ENCODE measurements around the gene FGGY.
"Not testable (repeated sequence)": the region's sequence is repeated elsewhere in the genome, so short reads cannot be mapped to it uniquely, and the experiment has no call there.

FGGY gene

DNA sequence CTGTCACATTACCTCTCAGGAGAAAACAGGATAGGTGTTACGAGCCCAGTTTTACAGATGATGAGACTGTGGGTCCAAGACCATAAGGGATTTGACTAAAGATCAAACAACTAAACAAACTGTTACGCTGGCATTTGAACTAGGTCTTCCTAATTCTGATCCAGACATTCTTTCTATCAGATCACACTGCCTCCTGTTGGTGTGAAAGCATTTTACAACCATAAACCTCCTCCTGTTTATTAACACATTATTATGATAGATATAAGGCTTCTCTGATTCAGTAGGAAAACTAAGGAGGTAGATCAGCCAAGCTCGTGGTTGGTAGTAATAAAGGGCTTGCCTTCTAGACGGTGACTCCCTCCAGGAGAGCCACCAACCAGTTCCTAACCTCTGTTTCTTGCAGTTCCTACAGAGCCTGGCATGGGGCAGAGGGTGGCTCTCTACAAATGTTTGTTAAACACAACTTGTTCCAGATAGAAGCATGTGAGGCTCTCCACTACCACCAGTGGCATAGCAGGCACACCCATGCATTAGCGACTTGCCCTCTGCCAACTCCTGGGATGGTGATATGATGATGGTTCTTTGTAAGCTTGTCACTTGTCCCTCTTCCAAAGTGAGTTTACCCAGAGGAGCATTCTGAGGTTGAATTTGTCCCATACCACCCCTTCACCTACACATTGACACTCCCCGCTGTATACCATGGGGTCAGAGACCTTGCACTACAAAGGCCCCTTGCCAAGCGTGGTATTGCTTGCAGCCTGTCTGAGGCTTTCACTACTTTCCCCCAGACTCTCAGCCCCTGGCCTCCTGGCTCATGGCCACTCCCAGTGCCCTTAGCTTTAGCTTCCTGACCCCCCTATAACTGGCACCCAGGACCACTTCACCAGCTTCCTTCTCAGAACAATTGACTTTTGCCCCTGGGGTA is 421.4 kb downstream of the FGGY start:
- no peak for DNase-seq

DNA sequence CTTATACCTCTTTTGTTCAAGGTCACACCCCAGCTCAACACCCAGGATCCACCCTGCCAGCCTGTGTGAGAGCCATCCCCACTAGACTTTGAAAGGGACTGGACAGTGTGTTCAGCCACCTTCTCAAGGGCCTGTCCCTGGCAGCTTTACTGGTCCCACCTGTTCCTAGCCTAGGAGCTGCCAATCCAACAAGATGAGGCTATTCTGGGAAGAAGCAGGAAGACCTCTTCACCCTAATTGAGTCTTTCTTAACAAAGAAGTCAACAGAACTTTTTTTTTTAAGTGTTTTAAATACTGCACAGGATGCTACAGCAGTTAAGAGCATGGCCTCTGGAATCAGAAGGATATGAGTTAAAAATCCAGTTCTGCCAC is 422.1 kb downstream of the FGGY start:
- DNase-seq, result no peak

DNA sequence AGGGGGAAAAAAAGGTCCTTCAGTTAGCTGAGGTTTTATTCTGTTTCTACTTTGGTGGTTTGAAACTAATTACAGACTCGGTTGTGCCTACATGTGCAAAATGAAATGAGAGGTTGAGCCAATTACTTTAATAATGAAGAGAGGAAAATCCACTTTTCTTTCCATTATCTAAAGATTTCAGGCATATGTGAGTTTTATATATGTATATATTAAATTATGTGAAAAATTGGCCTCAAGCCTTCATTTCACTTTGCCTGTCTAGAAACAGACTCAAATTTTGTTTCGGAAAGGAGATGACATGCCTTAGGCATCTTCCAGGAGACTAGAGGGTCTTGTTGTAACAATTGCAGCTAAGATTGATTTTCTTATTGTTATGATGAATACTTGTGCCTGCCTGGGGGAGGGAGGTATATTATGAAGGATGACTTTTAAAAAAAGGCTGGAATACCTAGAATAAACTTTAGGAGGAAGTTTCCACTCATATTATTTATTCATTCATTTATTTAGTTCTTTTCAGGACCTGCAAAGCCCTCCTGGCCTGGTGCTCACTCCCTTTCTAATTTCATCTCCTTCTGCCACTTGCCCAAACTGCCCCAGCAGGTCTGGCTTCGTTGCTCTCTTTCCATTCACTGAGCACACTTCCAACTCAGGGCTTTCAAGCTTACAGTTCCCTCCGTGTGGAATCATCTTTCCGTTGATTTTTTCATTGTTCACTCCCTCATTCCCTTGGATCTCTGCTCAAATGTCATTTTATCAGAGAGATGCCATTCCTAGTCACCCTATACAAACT is 423.6 kb downstream of the FGGY start:
- DNase-seq, result no peak

DNA sequence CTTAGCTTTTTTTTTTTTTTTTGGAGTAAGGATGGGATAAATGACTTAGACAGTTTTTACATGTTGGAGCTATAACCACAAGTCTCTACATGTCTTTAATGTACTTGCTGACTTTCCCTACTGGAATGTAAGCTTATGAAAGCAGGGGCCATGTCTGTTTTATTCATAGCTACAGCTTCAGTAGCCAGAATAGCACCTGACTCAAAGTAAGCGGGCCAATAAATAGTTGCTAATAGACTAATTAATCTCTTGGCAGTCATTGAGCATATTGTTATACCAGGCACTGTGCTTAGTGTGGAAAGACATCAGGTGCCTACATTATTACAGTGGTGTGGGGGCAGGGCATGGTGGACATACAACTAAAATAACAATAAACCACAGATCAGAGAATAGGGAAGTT is 433.4 kb downstream of the FGGY start:
- DNase-seq, result no peak

DNA sequence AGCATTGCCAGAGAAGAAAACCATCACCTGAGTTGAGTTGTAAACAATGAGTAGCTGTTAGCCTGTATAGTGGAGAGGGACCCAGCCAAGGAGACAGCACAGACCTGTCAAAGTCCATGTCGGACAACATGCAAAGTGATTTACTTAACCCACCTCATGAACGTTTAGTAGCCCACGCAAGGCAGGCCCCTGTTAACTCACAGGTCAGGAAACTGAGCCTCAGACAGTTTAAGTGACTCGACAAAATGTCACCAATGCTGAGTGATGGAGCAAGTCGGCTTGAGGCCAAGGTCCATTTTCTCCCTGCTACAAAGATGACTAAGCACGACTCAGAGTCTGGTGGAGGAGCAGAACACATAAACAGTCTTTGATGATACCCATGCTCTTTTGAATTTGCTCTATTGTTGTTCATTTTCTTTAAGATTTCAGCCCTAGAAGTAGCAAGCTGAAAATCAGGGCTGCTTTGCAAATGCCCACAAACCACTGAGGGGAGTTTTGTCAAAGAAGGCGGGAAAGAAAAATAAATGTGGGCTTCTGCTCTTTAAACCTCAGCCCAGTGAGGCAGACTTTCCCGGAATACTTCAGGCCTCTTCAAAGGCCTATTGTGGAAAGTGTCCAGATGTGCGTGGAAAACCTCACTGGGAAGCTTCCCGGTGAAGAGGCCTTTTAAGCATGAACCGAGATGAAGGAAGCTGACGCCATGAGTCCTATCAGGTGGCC is 434.0 kb downstream of the FGGY start:
- DNase-seq, result no peak

DNA sequence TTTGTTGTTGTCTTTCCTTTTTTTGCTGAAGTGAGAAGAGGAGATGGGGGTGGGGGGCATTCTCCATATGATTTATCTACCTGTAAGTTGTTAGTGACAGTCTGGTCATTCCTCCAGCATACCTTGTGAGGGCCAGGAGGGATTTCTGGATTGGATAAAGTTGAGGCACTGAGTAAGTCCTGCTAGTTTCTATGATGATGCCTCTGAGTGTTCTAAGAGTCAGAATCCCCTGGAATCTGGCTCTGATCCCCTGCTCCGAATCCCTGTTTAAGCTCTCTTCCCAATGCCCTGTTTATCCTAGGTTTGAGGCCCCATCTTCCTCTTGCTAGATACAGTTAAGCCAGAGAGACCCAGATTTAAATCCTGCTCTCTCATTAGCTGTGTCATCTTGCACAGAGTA is 434.7 kb downstream of the FGGY start:
- DNase-seq, result no peak

DNA sequence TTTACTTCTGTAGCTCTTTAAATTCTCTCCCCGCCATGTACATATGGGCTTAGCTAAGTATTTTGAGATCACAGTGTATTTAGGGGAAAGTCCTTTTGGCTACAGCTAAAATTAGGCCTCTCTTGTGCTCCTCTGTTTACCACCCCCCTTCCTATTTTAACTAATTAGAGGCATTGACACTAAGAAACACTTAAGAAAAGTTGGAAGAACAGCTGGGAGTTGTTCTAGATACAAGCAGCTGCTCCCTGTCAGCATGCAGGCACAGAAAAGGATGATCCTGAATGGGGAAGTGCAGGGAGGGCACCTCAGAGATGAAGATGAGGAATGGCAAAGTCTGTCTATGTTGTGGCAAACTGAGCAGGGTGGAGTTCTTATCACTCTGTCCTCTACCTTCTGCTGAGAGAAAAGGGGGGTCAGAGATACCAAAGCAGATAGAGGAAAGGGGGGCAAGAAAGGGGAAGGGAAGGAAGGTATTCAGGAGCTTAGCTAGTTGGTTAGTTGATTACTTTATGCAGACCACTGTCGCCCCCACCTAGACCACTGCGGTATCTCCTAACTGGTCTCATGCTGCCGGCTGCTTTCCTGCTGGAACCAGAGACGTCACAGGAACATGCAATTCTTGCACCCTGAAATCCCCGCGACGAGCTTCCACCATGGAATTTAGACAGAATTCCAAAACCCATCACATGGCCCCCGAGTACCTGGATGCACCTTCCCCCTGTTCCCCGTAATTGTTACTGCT is 435.5 kb downstream of the FGGY start:
- DNase-seq, result no peak

DNA sequence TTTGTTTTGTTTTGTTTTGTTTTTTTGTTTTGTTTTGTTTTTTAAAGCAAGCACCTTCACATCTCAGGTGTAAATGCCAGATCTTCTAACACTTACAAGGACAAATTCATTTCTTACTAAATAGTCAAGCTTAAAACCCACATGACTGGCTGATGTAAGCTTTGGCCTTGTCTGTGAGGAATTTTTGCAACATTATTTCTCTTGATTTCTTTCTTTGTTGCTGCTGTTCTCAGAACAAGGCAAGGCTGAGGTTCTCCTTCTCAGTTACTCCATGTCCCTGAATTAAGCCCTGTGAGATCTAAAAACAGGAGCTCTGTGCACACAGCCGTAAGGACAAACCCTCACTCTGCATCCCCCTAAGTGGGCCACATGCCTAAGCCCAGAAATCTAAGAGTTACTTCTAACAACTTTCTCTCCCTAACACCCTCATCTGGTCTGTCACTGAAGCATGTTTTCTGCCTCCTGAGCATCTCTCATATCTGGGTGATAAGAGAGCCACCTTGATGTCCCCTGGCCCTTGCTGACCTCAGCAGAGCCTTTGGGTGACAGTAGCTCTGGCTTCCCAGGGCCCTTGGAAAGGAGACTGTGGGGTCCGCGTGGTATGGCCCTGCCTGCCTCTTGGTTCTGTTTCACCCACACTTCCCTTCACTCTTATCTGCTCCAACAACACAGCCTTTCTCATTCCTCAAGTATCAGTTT is 436.7 kb downstream of the FGGY start:
- no peak for DNase-seq

DNA sequence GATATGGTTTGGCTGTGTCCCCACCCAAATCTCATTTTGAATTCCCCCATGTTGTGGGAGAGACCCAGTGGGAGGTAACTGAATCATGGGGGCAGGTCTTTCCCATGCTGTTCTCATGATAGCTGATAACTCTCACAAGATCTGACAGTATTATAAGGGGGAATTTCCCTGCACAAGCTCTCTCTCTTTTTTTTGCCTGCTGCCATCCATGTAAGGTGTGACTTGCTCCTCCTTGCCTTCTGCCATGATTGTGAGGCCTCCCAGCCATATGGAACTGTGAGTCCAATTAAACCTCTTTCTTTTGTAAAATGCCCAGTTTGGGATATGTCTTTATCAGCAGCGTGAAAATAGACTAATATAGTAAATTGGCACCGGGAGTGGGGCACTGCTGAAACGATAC is 439.0 kb downstream of the FGGY start:
- DNase-seq, result not testable (repeated sequence)

DNA sequence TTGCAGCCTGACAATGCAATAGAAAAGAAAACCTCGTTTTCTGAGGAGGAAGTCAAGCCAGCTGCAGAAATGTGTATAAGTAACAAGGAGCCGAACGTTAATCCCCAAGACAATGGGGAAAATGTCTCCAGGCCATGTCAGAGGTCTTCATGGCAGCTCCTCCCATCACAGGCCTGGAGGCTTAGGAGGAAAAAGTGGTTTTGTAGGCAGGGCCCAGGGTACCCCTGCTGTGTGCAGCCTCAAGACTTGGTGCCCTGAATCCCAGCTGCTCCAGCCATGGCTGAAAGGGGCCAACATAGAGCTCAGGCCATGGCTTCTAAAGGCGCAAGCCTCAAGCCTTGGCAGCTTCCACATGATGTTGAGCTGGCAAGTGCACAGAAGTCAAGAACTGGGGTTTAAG is 439.9 kb downstream of the FGGY start:
- DNase-seq, result no peak

DNA sequence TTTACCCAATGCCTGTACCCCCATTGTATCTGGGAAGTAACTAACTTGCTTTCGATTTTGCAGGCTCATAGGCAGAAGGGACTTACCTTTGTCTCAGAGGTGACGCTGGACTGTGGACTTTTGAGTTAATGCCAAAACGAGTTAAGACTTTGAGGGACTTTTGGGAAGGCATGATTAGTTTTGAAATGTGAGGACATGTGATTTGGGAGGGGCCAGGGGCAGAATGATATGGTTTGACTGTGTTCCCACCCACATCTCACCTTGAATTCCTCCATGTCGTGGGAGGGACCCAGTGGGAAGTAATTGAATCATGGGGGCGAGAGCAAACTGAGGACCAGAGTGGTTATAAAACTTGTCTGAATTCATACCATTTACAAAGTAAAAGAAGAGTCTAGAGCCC is 440.7 kb downstream of the FGGY start:
- DNase-seq, result no peak

DNA sequence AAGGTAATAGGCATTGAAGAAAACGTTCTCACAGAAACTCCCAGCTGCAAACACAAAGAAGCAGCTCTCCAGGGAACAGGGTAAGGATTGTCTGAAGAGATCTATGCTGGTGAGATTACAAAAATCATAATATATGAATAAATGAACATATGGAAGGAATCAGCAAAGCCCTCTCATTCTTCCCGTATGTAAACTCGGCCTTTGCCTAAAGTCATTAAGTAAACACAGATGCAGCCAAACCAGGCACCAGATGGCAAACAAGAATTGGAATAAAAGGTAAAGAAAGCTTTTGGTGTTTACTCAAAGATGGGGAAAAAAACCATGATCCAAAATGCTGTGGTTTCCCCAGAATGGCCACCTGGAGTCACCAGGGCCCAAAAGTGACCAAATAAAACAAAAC is 441.3 kb downstream of the FGGY start:
- DNase-seq, result no peak

DNA sequence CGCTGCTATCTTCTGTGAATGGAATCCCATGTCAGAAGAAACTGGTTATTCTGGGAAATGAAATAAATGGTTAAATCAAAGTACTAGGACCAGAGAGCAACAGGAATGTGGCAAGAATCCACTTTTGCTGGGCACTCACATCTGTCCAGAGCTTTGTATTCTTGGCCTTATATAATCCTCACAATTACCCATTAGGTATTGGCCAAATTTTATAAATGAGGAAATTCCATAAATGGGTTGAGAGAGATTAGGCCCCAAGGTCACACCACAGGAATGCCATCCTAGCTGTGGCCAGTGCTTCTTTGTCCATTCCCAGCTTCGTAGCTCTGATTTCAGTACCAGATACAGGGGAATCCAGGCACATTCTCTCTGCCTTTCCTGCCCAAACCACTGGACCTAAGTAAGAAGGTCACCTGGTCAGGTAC is 441.7 kb downstream of the FGGY start:
- DNase-seq, result no peak

DNA sequence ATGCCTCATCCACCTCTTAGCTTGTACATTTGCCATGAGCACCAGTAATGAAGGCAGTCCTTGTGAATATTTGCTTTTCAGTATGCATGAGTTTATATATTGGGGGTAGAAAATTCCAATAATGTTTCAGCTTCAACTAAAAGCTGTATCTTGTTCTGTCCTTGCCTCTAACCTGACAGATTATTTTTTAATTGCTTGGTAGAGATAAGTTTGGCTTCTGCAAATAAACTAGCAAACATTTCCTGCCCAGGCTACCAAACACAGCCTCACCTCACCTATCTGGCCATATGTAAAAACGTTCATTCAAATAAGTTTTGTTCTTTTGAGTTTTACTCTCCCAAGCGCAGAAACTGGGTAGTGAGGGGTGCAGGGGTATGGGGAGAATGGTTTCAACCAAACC is 442.2 kb downstream of the FGGY start:
- DNase-seq, result no peak

DNA sequence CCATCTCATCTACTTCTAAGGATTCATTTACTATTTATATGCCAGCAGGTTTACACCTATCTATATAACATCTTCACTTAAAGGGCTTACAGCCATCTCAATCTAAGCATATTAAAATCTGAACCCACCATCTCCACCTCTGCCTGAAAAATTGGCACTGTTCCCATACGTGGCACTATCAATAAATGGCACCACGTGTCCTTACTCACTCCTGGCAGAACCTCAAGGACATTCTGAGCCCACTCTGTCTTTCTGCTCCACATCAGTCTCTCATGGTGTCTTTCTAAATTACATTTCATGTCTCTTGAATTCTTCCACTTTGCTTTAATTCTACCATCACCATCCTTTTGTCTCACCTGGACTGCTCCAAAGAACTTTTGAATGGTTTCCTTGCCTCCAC is 445.6 kb downstream of the FGGY start:
- DNase-seq, result no peak

DNA sequence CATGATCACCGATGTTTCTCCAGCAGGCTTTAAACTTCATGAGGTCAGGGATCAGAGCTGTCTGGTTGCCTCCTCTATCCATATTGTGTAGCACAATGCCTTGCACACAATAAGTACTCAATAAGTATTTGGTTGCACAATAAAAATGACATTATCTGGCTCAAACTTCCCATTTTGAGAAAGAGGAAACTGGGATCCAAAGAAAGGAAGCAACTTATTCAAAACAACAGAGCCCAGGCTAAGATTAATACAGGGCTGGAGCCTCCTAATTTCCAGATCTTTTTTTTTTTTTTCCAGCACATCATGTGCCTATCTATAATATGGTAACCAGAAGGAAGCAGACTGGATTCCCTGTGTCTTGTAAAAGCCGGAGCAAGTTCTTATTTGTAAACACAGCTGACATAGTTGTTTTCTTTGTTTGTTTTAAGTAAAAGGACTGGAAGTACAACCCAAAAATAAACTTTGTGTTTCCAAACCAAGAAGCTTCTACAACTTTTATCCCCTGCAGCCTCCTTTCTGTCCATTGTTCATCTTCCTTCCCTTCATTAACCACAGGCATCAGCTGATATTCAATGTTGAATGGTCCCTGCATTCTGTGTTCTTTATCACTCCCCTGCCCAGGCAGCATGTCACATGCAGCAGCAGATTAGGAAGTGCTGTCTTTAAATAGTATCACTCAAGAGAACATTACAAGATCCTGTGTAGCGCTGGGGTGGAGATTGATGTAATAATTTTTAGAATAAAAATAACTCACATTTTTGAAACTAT is 446.6 kb downstream of the FGGY start:
- no peak for DNase-seq

DNA sequence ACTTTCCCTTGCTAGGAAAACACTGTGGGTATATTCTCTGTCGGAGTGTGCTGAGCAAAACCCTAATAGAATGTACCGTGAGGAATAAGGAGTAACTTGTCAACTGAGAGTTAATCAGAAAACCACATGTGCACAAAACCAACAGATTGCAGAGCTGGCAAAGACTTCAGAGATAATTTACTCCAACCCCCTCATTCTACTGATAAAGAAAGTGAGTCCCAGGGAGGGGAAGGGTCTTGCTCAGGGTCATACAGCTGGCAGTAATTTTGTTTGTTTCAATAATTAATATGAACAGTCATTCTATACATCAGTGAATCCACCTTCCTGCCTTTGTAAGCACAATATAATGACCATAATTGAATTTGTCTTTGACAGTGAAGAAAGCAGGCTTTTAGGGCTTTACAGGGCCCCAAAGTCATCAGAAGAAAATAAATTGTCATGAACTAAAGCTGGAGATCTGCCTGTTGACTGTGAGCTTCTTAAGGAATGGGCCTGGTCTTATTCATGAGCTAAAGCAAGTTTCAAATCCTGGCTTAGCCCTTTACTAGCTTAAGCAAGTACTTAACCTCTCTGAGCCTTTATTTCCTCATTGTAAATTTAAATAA is 450.6 kb downstream of the FGGY start:
- no peak for DNase-seq

DNA sequence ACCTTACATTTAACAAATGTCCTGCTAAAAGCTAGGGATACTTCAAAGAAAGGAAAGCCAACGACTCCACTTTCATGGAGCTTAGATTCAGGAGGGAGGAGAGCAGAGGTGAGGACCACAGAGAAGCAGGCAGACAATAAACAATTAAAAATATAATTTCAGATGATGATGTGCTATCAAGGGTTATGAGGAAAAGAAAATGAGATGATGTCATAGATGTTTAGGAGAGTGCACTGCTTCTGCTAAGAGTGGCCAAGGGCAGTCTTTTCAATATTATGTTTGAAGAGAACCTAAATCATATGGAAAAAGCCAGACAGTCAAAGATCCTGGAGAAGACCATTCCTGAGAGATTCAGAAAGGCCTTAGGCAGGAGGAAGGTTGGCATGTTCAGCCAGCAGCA is 451.2 kb downstream of the FGGY start:
- no peak for DNase-seq

DNA sequence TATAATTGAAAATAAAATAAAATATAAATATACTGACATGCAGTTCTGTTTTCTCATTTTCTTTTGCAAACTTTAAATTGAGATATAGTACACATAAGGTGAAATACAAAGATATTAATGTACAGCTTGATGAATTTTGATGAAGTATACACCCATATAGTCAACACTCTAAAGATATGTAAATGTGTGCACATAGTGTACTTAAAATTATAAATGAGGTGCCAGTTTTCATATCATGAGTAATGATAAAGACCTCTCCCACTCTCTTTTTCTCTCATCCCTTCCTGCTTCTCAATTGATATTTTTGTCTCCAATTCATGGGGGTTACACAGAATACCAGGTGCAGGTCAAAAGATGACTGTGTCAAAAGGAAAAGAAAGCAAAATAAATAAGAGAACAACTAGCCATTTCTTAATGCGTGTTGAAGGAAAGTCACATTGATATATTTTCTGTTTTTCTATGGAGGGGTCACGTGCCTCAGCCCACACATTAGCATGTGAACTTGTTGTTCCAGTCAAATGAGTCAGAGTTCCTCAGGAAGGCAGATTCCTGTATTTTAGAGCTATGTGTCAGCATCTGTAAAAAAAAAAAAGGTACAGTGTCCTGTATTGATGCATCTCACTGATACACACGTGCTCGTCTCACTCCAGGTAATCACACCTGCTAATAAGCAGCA is 453.6 kb downstream of the FGGY start:
- no peak for DNase-seq

DNA sequence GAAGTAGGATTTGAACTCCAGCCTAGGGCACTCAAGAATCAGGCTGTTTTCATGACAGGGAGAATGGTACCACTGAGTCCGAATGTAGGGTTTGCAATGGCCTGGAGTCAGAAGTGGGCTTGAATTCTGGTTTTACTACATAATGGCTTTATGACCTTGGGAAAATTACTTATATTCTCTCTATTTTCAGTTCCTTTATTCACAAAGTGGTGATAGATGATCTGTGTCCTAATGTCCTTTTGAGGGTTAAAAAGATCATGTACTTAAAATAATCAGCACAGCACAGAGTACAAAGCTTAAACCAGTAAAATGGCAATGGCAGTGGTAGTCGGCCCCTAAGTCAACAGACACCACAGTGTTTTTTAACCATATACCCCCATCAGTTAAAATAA is 454.1 kb downstream of the FGGY start:
- no peak for DNase-seq

Measured in DMS79 treated with DMSO at 0.1 percent for 48 hours (cell line).